ENCODE data around the gene TXNL4B.
"Not testable (repeated sequence)": the region's sequence is repeated elsewhere in the genome, so short reads cannot be mapped to it uniquely, and the experiment has no call there.

Gene TXNL4B

GRCh38 chr16:72072514-72073342, 20.7 kb downstream of the TXNL4B start:
- DNase-seq: peak; percentile 21

DNA sequence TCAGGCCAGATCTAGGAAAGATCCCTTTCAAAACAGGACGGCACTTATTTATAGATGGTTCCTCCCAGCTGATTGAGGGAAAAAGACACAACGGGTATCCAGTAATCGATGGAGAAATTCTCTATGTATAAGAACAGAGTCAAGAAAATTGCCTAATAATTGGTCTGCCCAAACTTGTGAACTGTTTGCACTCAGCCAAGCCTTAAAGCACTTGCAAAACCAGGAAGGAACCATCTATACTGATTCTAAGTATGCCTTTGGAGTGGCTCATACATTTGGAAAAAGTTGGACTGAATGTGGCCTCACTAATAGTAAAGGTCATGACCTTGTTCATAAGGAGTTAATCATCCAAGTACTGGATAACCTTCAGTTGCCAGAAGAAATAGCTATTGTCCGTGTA, 24.5 kb downstream of the TXNL4B start:
- no peak for DNase-seq

GRCh38 chr16:72066747-72067146, 26.7 kb downstream of the TXNL4B start:
- peak; percentile 20 for DNase-seq

DNA sequence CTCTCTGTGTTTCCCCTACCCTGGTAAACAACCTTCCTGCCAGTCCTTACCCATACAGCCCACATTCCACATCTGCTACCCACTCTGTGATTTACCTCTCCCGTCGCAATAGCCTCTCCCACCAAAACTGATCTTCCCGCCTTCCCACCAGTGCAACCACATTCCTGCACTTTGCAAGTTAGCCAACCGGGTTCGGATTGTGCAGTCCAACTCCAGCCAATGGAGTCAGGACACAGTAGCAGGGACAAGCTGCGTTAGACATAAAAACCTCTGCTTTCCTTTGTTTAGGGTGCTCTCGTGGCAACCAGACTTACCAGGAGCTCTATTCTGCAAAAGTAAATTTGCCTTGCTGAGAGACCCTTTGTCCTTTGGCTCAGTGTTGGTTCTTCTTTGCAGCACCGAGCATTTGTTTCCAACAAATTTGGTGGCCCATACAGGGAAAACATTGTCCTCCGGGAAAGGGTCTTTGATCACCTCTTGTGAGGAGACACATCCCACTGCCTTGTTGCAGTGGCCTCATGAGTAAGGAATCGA, 29.0 kb downstream of the TXNL4B start:
- no peak for DNase-seq

DNA sequence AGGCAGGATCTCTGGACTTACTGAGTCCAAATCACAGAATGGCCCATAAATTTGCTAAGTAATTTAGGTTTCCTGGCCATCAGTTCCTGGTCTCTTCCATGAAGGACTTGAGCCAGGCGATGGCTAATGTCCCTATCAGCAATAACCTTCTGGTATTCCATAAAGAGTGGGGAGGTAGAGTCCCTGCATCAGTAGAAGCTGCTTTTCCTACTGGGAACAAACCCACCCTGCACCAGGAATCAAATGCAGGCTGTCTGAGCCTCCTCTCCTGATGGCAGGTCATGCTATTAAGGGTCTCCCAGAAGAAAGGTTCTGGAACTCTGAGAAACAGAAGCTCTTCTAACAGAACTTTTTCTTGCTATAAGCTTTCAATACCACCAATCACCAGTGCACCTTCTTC, 31.9 kb downstream of the TXNL4B start:
- DNase-seq: no peak

DNA sequence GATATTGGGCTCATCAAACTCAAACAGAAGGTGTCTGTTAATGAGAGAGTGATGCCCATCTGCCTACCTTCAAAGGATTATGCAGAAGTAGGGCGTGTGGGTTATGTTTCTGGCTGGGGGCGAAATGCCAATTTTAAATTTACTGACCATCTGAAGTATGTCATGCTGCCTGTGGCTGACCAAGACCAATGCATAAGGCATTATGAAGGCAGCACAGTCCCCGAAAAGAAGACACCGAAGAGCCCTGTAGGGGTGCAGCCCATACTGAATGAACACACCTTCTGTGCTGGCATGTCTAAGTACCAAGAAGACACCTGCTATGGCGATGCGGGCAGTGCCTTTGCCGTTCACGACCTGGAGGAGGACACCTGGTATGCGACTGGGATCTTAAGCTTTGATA, 33.0 kb downstream of the TXNL4B start:
- DNase-seq: no peak

DNA sequence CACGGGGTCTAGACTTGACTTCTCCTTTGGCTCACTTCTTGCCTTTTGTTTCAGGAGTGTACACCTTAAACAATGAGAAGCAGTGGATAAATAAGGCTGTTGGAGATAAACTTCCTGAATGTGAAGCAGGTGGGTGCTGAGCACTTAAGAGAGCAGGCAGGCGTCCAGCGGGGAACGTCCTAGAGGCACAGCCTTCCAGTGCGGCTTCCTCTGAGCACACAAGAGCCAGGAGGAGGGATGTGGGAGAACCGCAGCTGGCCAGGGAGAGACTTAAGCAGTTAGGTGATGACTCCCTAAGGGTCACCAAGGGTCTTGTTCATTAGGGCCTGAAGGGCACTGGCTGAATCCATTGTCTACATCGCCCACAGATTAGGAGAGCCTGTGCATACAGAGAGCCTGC, 34.4 kb downstream of the TXNL4B start:
- DNase-seq: not testable (repeated sequence)

DNA sequence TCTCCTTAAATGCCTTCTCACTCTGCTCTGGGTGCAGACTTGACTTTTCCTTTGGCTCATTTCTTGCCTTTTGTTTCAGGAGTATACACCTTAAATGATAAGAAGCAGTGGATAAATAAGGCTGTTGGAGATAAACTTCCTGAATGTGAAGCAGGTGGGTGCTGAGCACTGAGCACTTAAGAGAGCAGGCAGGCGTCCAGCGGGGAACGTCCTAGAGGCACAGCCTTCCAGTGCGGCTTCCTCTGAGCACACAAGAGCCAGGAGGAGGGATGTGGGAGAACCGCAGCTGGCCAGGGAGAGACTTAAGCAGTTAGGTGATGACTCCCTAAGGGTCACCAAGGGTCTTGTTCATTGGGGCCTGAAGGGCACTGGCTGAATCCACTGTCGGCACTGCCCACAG, 36.1 kb downstream of the TXNL4B start:
- DNase-seq: not testable (repeated sequence)

DNA sequence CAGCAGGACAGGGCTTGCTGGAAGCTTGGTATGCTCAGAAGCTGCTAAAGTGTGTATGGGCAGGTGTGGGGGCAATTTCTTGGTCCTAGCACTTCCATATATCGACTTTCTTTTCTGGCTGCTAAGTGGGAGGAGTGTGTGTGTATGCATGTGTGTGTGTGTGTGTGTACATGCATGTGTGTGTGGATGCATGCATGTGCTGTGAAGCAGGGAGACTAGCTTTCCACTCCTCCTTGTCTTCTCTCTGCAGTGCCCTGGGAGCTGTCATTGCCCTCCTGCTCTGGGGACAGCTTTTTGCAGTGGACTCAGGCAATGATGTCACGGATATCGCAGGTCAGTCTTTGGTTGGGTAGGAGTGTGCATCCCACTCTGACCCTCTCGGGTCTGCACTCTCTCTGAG, 37.5 kb downstream of the TXNL4B start:
- DNase-seq: no peak

DNA sequence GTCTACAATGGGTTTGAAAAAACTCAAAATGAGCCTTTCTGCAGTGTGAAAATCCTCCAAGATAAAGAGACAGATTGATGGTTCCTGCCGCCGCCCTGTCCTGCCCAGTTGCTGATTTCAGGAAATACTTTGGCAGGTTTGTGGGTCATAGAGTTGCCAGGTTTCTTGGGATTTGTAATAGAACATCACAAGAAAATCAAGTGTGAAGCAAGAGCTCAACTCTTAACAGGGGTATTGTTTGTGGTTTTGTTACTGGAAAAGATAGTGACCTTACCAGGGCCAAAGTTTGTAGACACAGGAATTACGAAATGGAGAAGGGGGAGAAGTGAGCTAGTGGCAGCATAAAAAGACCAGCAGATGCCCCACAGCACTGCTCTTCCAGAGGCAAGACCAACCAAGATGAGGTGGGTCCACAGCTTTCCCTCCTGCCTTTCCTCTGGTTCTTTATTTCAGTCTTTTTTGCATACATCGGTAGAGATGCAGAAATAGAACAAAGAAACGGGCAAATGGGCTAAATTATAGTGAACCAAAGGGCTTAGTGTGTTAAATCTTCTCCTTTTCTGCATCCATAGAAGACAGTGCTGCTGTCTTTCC, 39.1 kb downstream of the TXNL4B start, which contains the start of gene HP:
HP (plus strand) TSS at position 252 of the 594 bp plus-strand sequence; CDS start at position 400, 148 bp downstream.
- DNase-seq: not testable (repeated sequence)

DNA sequence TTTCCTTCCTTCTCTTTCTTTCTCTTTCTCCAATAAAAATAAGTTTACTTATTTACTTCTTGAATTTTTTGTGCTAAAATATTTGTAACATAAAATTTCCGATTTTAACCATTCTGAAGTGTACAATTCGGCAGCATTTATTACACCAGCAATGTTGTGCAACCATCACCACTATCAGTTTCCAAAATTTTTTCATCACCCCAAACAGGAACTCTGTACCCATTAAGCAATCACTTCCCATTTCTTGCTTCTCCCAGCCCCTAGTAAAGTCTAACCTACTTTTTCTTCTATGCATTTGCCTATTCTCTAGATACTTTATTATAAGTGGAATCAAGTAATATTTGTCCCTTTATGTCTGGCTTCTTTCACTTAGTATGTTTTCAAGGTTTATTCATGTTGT, 41.6 kb downstream of the TXNL4B start:
- no peak for DNase-seq

- no peak for DNase-seq
Observed at GRCh38 chr16:72050769-72051464, 42.5 kb downstream of the TXNL4B start.

- DNase-seq: no peak
Observed at GRCh38 chr16:72049110-72049509, 44.3 kb downstream of the TXNL4B start.

DNA sequence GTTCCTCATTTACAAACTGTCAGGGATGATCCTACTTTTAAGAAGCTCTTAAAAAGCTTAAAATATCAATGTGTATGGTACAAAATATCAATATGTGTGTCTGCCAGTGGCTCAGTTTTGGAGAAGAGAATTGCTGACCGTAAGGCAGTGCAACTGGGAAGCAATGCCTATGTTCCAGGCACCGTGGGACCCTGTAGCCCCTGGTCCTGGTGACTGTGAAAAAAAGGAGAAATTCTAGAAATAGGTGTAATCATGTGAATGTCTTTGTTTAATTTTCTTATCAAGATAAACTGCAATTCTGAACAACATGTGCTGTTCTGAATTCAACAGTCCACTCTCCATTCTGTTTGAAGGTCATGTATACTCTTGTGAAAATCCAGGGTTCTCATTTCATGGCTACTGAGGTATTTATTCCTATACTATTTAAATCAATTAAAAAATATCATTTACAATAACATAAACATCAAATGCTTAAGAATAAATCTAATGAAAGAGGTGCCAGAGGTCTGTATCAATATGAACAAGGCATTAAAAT, 48.5 kb downstream of the TXNL4B start:
- no peak for DNase-seq

- DNase-seq: no peak
Observed at GRCh38 chr16:72044296-72044695, 49.1 kb downstream of the TXNL4B start.

DNA sequence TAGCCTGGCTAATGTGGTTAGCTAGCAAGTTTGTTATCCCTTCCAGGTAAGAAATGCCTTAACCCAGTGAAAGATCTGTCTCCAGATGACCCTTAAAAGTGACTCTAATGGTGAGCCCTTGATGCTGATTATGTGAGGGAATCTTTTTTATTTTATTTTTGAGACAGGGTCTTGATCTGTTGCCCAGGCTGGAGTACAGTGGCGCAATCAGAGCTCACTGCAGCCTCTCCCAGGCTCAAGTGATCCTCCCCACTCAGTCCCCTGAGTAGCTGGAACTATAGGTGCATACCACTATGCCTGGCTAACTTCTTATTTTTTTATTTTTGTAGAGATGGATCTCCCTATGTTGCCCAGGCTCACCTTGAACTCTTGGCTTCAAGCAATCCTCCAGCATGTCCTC, 49.9 kb downstream of the TXNL4B start:
- no peak for DNase-seq

GRCh38 chr16:72043058-72043457, 50.4 kb downstream of the TXNL4B start:
- DNase-seq: no peak

DNA sequence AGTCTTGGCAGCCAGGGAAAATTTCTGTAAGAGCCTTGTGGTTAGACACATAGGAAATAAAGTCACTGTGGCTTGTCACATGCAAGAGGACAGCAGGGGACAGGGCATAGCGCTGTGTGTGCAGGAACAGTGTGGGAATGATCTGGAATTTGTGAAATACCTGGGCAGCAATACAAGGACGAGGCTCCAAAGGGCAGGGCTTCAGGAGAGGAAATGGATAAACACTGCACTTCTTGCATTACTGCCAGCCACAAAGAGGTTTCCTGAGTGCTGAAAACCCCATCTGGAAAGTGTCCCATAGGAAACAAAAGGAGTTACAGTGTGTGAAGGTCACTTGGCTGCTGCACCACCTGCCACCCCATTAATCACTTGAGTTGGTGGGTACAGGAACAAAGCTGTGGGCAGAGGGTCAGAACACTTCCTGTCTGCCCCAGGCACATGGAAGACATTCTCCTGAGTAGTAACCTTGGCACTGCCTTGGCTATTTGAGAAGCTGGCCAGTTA, 51.2 kb downstream of the TXNL4B start:
- no peak for DNase-seq

DNA sequence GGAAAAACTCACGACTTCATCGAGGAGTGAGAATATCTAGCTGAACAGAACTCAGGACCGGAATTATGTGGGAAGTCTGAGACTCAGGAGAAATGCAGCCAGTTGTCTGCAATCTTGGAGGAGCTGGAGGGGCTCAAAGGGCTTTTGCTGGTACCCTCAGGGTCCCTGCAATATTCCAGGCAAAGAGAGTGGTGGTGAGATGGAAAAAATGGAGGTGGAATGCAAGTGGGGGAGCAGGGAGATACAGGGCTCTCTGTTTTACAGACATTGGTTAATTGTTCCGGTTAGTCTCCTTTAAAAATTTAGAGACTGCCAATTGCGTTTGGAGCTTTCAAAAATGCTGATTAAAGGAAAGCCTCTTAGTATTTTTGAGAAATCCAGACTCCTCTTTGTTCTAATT, 57.3 kb downstream of the TXNL4B start:
- DNase-seq: no peak

Data from fibroblast of skin of right quadriceps (primary cell).